ENCODE results near the gene ACCS.

DNA sequence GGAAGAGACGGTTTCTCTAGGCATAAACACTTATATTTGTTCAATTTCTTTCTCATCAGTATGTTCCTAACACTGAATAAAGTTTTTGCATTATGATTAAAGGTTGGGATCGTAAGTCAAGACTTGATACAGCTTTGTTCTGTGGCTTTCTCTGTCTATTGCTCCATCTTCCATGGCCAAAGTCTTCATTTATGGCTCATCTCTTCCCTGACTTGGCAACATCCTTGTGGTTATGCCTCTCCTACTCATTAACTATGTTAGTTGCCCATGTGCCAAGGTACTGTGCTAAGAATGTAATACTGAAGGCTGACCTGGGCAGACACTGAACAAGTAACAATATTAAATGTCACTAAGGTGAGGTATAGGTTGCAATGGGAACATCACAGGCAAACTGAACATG is 19.9 kb upstream of the ACCS start:
- TF ChIP-seq, protein P1, sequence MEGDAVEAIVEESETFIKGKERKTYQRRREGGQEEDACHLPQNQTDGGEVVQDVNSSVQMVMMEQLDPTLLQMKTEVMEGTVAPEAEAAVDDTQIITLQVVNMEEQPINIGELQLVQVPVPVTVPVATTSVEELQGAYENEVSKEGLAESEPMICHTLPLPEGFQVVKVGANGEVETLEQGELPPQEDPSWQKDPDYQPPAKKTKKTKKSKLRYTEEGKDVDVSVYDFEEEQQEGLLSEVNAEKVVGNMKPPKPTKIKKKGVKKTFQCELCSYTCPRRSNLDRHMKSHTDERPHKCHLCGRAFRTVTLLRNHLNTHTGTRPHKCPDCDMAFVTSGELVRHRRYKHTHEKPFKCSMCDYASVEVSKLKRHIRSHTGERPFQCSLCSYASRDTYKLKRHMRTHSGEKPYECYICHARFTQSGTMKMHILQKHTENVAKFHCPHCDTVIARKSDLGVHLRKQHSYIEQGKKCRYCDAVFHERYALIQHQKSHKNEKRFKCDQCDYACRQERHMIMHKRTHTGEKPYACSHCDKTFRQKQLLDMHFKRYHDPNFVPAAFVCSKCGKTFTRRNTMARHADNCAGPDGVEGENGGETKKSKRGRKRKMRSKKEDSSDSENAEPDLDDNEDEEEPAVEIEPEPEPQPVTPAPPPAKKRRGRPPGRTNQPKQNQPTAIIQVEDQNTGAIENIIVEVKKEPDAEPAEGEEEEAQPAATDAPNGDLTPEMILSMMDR (conservative IDR thresholded peaks at IDR 0.05 in 1 of 2, IDR thresholded peaks at IDR 0.05 in 1 of 2; ENCODE audit: extremely low read depth in 1 of 2, insufficient read depth in 1 of 2, low read depth in 1 of 2, low read length in 2 of 2): no peak
- TF ChIP-seq EZH2 (IDR thresholded peaks at IDR 0.05; ENCODE audit: borderline replicate concordance, low read length): no peak

All from mammary epithelial cell (primary cell).